Left renal cortex interstitium (tissue), 4 donors: ENCODE measurements around the gene MCTS1. TPM values are rescaled to one million over a fixed set of nuclear protein-coding genes. Genes with fewer than 3 reads are reported as not detected.
"Not testable (repeated sequence)": the region's sequence is repeated elsewhere in the genome, so short reads cannot be mapped to it uniquely, and the experiment has no call there.

Source experiments
- DNase-seq, 4 donors: peaks; one replicate each; pipeline ENCODE4 v3.0.0-alpha.2; 2013; ENCODE audit warnings: low read depth in 4 of 4, low spot score in 2 of 4, missing footprints in 1 of 4
- polyA plus RNA-seq, 4 donors: library from polyadenylated mRNA; unstranded; fragments of 120-200 nt; gene quantifications; one replicate each; pipeline ENCODE4 v1.2.1, GENCODE V29; 2013; ENCODE audit not compliant: insufficient read length in 4 of 4

Gene MCTS1, protein sequence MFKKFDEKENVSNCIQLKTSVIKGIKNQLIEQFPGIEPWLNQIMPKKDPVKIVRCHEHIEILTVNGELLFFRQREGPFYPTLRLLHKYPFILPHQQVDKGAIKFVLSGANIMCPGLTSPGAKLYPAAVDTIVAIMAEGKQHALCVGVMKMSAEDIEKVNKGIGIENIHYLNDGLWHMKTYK
- 10 to 100 TPM; 48.4 to 62.2 (median 53.8) TPM for polyA plus RNA-seq

- peak; percentile 67 to 84 (median 78) for DNase-seq
Observed at GRCh38 chrX:120603707-120604360, at the start of gene MCTS1. TSS of gene MCTS1 (plus strand) at chrX:120604101. CDS start at chrX:120604237, 136 bp downstream.

- DNase-seq: no peak
Observed at GRCh38 chrX:120556251-120556650, 47.6 kb upstream of the MCTS1 start.

- no peak for DNase-seq
Observed at GRCh38 chrX:120559804-120560203, 44.1 kb upstream of the MCTS1 start.

DNA sequence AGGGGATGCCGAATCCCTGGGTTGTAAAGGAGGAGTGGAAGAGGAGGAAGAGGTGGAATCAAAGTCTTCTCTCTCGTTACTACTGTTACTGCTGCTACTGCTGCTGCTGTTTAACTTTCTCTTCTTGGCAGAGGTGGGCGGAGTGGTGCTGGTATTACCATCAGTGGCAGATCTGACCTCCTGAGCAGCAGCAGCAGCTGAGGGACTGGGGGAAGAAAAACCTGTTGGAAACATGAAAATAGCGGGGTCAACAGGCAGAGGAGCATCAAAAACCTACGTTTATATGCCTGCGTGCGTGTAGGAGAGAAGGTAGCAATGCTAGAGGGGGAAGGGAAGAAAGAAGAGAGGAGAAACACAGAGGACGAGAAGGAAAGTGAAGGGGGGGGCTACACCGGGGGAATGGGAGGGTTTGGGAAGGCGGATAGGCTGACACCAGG lies 43.5 kb upstream of the MCTS1 start:
- peak in 2 of 4 donors; percentile 28 to 55 for DNase-seq

- DNase-seq: peak; percentile 80 to 87 (median 83)
Observed at GRCh38 chrX:120560842-120561633, 42.9 kb upstream of the MCTS1 start, which contains the start of gene CUL4B. TSS of gene CUL4B (minus strand) at chrX:120560962. CDS start at chrX:120560638, 324 bp downstream.

DNA sequence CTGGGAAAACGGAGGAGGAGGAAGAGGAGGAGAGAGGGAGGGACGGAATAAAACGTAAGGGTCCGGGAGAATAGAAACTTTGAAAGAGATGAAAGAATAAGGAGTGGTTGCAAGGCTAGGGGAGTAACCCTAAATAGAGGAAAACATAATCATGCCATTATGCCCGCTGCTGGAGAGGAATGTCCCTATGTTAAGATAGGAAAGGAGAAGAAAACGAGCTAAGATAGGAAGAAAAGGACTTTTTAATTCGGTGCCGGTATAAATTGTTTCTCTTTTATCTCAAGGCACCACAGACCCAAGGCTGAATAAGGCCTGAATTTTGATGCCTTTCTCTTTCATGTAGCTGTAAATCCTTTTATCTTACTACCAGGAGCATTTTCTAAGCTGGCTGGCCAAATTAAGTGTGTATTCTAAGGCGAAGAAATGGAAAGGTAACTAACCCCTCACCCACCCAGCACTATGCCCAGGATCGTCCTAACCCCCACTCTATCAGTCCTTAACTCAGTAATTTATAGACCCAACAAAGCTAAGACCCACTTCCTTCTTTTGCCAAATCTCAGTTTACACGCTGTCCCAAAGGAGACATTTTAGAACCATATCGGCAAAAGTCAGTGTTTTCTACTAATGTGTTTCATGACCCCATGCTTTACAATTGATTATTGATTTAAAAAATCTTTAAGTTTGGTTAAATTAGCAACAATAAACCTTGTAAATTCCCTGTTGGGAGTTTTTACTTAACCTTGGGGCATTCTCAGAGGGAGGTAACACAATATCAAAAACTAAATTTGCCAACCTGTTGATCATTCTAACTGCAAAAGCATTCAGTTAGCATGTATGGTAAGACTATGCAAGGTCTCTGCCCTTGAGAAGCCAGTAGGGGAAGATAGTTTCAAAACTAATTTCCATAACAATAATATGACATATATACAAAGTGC lies 42.0 kb upstream of the MCTS1 start:
- DNase-seq: peak in 1 of 4 donors; percentile 45

DNA sequence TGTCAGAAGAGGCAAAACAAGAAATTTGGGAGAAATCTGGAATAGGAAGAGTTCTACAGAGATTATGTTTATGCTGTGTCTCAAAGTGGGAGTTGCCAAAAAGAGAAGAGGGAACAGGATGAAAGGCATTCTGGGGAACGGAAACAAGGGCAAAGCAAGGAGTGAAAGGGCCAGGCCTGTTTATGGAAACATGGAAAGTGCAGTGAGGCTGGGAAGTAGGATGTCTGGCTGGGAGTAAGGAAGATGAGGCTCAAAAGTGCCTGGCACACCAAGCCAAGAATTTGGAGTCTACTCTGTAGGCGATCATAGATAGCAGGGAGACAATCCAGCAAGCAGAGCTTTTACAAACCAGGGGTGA lies 41.4 kb upstream of the MCTS1 start:
- no peak for DNase-seq

DNA sequence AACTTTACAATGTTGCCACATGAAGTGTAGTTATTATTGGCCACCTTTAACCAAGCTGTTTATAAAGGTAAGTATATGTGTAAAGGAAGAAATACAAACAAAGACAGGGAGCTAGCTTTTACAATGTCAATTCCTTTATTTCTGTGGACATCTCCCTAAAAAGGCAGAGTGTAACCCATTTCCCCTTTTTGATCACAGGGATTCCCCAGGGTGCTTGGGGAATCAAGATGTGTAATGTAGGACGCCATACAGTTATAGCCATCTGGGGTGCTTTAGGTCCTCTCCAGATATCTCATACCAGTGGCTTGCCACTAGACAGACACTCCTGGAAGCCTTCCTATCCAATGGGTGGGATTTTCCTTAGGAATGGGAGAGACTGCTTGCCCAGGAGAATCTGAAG lies 39.0 kb upstream of the MCTS1 start:
- no peak for DNase-seq

- no peak for DNase-seq
Observed at GRCh38 chrX:120566817-120567216, 37.1 kb upstream of the MCTS1 start.

DNA sequence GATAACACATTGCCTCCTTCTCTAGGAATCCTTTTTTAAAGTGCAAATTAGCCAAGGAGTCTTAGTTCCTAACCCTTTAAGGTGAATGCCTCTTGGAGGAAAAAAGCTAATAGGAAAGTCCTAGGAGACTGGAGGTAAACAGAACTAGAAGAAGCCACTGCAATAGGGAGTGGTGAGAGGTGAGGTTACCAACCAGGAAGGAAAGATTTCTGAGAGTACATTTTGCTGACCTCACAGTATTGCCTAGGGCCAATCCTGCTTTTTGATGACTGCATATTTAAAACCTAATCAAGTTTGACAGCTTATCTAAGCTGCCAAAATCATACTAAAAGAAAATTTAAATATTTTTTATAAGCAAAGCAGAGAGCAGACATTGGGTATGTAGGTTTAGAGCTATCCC lies 35.9 kb upstream of the MCTS1 start:
- no peak for DNase-seq

- DNase-seq: no peak
Observed at GRCh38 chrX:120568609-120569008, 35.3 kb upstream of the MCTS1 start.

DNA sequence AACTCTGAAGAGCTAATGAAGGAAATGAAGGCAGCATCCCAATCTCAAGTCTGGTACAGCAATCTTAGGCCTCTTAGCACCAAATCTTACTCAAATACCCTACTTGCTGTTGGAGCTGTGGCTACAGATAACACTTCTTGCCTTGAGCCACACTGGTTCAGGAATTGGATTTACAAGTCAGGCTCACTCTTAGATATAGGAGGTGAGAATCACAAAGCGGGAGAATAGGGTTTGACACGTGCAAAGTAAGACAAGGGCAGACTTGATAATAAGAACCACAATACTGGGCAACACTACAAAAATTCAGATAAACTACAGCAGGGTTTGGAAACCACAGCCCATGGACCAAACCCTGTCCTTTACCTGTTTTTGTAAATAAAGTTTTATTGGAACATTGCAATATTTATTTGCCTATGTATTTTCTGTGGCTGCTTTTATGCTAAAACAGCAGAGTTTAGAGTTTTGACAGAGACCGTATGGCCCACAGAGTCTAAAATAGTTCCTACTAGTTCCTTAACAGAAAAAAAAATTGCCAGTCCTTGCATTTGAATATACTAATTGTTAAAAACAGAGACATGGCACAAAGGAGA lies 33.8 kb upstream of the MCTS1 start:
- DNase-seq: no peak

DNA sequence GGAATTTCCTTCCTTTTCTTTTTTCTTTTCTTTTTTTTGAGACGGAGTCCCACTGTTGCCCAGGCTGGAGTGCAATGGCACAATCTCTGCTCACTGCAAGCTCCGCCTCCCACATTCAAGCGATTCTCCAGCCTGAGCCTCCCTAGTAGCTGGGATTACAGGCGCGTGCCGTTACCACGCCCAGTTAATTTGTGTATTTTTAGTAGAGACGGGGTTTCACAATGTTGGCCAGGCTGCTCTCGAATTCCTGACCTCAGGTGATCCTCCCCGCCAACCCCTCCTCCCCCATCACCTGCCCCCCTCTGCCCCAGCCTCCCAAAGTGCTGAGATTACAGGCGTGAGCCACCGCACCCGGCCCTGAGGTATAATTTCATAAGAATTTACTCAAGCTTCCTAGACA lies 30.1 kb upstream of the MCTS1 start:
- not testable (repeated sequence) for DNase-seq

- DNase-seq: no peak
Observed at GRCh38 chrX:120575379-120576114, 28.4 kb upstream of the MCTS1 start.

GRCh38 chrX:120585702-120586101 lies 18.2 kb upstream of the MCTS1 start:
- no peak for DNase-seq

GRCh38 chrX:120604361-120604782 lies 471 bp downstream of the MCTS1 start:
- DNase-seq: peak; percentile 1 to 8 (median 4)

DNA sequence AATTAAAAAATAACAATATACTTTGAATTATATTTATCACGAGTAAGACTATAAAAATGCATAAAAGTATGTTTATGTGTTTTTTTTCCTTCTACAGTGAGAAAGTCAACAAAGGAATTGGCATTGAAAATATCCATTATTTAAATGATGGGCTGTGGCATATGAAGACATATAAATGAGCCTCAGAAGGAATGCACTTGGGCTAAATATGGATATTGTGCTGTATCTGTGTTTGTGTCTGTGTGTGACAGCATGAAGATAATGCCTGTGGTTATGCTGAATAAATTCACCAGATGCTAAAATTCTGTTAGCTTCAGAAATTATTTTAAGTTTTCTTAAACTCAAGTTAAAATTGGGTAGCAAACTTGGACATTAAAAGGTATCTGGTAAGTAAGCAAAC lies 8.2 kb downstream of the MCTS1 start:
- DNase-seq: no peak

DNA sequence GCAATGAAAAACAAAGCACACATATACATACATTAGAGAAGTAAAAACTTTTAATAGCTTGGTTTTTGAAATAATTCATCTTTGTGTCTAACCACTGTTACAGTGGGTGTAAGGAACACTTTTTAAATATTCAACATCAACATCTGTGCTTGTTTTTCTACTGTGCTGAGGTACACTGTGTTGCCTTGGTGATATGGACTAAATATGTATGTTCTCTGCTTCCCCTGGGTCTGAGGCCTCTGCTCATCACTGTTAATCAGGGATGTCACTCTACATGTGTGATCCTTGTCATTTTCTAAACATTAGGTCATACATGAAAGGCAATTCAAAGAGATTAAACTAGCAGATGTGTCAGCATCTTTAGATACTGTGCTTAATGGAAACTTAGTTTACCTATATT lies 10.9 kb downstream of the MCTS1 start:
- DNase-seq: no peak

DNA sequence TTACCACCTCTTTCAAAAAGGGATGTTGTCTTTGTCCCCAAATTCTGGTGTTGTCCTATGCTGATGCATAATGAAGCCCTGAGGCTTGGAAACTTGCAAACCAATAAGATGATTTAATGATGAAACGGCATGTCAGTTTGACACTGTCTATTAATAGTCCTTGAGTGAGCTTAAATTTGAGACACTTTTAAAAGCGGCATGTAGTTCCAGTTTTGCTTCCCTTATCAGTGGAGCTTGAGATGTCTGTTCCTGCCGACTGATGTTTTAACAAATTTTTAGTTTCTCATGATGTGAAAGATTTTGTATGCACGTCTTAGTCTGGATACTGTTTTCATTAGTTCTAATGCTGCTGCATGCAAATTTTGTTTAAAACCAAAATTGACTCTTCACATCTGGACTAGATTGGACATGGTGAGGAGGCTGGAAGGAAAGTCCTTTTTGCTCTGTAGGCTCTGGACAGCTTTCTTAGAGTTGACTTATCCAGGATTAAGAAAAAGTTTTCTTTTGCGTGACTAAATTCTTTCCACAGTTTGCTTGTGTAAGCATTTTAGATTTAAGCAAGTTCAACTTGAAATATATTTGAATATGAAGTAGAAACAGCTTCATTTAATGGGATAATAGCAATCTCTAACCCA lies 14.2 kb downstream of the MCTS1 start:
- no peak for DNase-seq
